Hypothalamus (tissue), 51 donors: Measurements from ENCODE around the gene GABARAPL2.

Experiments
- DNase-seq, 51 donors: peaks; one replicate each; lab custom pipeline; 2025; lab: John Stamatoyannopoulos, UW

The GABARAPL2 gene

DNA sequence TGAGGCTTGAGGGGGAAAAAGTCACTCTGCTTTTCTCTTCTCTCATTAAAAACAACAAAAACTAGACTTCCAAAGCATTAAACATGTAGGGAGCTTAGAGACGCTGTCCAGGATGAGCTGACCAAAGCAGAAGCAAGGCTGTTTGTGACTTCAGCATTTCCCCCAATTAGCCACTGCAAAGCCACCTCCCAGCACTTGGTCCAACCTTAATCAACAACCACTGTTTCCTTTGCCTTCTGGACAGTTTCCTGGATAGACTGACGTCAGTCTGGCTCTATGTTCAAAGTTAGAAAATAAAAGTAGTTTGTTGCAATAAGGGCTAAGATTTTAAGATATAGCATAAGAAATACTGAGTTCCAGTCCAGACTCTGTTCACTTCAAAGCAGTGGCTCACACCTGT lies 13.2 kb upstream of the GABARAPL2 start:
- DNase-seq: peak in 2 of 51 donors; percentile 18 to 21

DNA sequence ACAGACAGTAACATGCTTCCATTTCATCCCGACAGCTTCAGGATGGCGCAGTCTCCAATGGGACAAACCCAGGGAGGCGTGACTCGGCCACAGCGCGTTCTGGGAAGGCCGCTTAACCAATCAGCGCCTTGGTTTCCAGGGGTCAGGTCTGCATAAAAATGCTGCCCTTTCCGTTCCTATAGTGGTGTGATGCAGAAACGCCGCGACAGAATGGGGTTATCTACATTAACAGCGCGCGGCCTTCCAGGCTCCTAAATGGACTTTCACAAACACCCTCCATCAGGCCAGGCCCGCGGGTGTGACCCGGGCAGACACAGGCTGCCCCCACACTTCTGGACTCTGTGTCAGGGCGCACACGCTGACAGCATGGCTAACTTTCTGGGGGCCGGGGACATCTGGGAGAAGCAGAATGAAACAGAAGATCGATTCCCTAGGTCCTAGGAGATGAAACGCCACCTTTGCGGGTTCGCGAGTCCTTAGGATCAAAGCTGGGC lies 10.9 kb upstream of the GABARAPL2 start:
- peak; percentile 19 to 89 (median 77) for DNase-seq

DNA sequence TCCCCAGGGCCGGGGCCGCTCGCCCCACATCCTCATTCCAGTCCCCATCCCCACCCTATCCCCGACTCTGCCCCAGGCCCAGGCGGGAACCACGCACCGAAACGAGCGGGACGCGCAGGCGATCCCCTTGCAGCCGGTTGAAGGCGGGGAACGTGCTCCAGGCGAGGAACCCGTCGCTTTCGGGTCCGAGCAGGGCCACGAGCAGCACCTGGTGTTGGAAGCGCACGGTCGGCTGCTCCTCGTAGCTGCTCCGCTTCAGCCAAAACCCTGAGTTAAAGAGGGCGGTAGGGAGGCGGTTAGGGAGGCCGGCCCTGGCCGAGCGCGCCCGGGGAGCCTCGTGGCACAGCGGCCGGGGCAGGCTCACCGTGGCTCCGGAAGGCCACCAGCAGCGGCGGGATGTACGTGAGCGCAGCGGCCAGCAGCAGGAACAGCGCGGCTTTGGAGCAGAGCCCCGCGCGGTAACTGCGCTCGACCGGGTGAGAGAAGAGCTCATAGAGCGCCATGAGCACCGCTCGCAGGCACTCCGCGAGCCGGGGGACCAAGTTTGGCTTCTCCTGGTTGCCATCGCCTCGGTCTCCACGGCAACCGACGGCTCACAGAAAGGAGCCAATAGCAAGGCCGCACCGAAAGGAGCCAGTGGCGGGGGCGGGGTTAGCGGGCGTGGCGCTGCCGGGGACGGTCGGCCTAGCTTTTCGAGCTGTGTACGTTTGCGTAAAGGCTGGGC lies 10.3 kb upstream of the GABARAPL2 start, which contains the start of gene TMEM231:
TMEM231 (minus strand) TSS at position 546 of the 724 bp plus-strand sequence; CDS start at position 503, 43 bp downstream.
- peak; percentile 45 to 98 (median 92) for DNase-seq

DNA sequence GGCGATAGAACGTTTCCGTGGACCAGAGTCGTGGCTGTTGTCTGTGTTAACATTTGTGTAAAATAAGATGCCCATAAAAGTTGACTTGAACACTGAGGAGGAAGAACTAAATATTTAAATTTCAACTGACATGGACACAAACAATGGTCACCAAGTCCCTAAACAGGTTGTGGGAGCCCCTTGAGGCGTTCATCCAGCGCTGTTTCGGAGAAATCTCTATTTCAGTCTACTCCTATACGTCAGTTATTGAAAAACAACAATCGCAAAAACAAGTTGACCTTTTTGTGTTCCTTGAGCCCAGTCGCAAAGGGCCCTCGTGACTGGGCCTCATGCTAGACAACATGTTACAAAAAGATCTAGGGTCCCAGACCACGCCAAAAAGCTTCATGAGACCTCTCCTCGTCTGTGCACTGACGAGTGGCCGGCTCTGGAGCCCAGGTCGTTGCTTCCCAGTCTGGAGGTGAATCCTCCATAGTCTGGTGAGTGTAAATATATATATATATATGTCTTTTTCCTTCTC lies 9.7 kb upstream of the GABARAPL2 start:
- peak in 3 of 51 donors; percentile 25 to 51 (median 48) for DNase-seq

- DNase-seq: no peak
These were observed 7.3 kb upstream of the GABARAPL2 start for GRCh38 chr16:75558846-75559401.

DNA sequence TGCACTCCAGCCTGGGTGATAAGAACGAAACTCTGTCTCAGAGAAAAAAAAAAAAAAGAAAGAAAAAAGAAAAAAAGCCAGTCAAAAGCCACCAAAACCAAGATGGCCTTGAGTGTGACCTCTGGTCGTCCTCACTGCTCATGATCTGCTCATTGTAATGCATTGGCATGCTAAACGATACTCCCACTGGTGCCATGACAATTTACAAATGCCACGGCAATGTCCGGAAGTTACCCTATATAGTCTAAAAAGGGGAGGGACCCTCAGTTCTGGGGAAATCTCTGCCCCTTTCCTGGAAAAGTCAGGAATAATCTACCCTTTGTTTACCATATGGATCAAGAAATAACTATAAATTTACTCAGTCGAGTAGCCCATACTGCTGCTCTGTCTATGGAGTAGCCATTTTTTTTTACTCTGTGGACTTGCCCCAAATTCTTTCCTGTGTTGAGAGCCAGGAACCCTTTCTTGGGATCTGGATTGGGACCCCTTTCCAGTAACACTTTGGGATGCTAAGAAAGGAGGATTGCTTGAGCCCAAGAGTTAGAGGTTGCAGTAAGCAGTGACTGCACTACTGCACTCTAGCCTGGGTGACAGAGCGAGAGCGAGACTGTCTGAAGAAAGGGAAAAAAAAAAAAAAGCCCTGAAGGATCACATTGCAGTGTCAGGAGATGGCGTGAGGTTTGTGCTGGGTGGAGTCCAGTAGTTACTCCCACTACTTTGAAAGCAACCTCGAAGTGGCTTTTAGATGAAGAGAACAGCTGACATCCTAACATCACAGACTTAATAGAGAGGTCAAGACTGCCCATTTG lies 6.4 kb upstream of the GABARAPL2 start:
- no peak for DNase-seq

DNA sequence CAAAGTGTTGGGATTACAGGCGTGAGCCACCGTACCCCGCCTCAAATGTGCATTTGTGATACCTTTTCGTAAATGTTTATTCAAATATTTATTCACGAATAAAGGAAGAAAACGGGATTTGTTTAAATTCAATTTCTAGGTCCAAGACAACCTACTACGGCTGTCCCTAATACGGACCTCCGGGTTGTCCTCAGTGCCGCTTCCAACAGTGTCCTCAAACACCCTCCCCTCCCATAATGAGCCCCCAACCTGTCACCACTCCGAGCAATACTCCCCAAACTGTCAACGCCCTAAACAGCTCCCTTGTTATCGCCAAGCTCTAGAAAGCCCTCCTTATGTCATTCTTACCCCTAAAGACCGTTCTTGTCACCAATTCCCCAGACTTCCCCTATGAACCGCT lies 539 bp upstream of the GABARAPL2 start:
- no peak for DNase-seq

- DNase-seq: peak in 3 of 51 donors; percentile 33 to 45 (median 40)
These were observed 628 bp downstream of the GABARAPL2 start for GRCh38 chr16:75566758-75567255.

- no peak for DNase-seq
These were observed 1.7 kb downstream of the GABARAPL2 start for GRCh38 chr16:75567911-75568310.

DNA sequence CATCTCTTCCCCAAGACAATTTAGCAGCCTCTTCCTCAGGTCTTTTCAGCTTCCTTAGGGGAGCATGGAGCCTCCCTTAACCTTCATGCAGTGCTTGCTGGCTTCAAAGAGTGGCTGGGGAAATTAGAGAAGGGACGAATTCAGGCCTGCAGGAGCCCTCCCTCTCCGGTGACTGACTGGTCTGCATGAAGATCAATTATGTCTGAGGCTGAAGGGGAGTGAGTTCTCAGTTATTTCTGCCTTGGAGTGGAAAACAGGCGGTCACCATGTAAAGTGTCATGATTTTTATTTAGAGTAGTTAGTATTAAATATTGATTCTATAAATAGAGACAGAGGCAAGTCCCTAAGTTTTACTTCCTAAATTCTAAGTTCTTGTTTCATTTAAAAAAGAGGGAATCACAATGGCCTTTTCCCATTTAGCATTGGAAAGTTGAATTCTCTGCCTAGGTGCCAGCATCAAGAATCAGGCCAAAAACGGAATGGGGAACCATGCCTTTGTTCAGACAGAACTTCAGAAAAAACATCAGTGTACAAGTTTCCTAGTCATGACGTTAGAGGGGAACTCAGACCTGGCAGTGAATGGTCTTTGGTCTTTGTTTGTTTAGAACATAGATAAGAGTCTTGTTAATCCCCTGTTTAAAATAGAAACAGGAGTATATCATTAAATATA lies 4.4 kb downstream of the GABARAPL2 start:
- no peak for DNase-seq

- DNase-seq: no peak
These were observed 6.8 kb downstream of the GABARAPL2 start for GRCh38 chr16:75572864-75573542.

GRCh38 chr16:75573955-75574354 lies 7.8 kb downstream of the GABARAPL2 start:
- no peak for DNase-seq

- DNase-seq: peak in 1 of 51 donors; percentile 63
These were observed 9.8 kb downstream of the GABARAPL2 start for GRCh38 chr16:75575958-75576357.

GRCh38 chr16:75576384-75576811 lies 10.2 kb downstream of the GABARAPL2 start:
- peak in 2 of 51 donors; percentile 7 to 63 for DNase-seq

DNA sequence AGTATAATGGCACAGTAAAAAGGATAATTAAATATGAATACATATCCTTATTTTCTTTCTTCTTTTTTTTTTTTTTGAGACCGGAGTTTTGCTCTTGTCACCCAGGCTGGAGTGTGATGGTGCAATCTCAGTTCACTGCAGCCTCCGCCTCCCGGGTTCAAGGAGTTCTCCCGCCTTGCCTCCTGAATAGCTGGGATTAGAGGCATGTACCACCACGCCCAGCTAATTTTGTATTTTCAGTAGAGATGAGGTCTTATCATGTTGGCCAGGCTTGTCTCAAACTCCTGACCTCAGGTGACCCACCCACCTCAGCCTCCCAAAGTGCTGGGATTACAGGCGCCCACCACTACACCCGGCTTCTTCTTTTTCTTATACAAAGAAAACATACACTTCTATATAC lies 12.0 kb downstream of the GABARAPL2 start:
- DNase-seq: no peak

- no peak for DNase-seq
These were observed 12.5 kb downstream of the GABARAPL2 start for GRCh38 chr16:75578725-75579124.

DNA sequence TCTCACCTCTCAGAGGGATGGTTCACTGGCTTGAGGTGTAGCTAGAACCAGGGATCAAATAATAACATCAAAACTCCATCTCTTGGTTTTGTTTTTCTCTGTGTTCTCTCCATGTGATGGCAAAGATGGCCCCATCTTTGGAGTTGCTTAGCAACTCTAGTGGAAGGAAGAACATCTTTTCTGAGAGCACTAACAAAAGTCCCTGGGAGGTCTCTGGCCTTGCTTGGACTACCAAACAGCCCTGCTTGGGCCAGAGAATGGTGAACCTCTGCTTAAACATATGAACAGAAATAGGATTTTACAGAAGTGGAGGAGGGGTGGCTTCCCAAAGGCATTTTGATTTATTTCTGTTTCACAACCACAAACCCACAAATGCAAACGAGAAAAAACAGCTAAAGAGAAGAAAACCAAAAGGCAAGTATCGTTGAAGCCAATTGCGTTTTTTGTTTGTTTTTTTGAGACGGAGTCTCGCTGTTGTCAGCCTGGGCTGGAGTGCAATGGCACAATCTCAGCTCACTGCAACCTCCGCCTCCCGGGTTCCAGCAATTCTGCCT lies 13.2 kb downstream of the GABARAPL2 start:
- peak in 6 of 51 donors; percentile 8 to 51 (median 18) for DNase-seq

GRCh38 chr16:75584108-75584507 lies 17.9 kb downstream of the GABARAPL2 start:
- DNase-seq: no peak

- DNase-seq: peak in 1 of 51 donors; percentile 6
These were observed 22.5 kb downstream of the GABARAPL2 start for GRCh38 chr16:75588716-75589115.
